HL-60 (cell line): ENCODE results near the gene NANP.
"Not testable (repeated sequence)": the region's sequence is repeated elsewhere in the genome, so short reads cannot be mapped to it uniquely, and the experiment has no call there.

ENCODE experiments used
- CTCF ChIP-seq: IDR thresholded peaks from one replicate; pipeline ENCODE4 v1.5.1; 2011; ENCODE audit warnings: low read length, control low read depth, inconsistent platforms; ENCODE audit not compliant: insufficient read depth
- GABPA ChIP-seq: IDR thresholded peaks from 2 replicates; pipeline ENCODE4 v1.6.1; 2012; ENCODE audit warnings: low read depth
- POLR2AphosphoS5 ChIP-seq: IDR thresholded peaks from 2 replicates; pipeline ENCODE4 v1.6.1; 2012; ENCODE audit warnings: low read depth
- SPI1 ChIP-seq: IDR thresholded peaks from 2 replicates; pipeline ENCODE4 v1.6.1; 2012; ENCODE audit warnings: low read depth, mild to moderate bottlenecking, borderline replicate concordance
- TF ChIP-seq, protein P1 (sequence below): IDR thresholded peaks from 2 replicates; pipeline ENCODE4 v1.6.1; 2012; ENCODE audit warnings: low read depth; ENCODE audit not compliant: insufficient replicate concordance

GRCh38 chr20:25583607-25584006, 40.2 kb downstream of the NANP start:
- not testable (repeated sequence) for TF ChIP-seq POLR2AphosphoS5, GABPA, CTCF, SPI1
- TF ChIP-seq, protein P1, sequence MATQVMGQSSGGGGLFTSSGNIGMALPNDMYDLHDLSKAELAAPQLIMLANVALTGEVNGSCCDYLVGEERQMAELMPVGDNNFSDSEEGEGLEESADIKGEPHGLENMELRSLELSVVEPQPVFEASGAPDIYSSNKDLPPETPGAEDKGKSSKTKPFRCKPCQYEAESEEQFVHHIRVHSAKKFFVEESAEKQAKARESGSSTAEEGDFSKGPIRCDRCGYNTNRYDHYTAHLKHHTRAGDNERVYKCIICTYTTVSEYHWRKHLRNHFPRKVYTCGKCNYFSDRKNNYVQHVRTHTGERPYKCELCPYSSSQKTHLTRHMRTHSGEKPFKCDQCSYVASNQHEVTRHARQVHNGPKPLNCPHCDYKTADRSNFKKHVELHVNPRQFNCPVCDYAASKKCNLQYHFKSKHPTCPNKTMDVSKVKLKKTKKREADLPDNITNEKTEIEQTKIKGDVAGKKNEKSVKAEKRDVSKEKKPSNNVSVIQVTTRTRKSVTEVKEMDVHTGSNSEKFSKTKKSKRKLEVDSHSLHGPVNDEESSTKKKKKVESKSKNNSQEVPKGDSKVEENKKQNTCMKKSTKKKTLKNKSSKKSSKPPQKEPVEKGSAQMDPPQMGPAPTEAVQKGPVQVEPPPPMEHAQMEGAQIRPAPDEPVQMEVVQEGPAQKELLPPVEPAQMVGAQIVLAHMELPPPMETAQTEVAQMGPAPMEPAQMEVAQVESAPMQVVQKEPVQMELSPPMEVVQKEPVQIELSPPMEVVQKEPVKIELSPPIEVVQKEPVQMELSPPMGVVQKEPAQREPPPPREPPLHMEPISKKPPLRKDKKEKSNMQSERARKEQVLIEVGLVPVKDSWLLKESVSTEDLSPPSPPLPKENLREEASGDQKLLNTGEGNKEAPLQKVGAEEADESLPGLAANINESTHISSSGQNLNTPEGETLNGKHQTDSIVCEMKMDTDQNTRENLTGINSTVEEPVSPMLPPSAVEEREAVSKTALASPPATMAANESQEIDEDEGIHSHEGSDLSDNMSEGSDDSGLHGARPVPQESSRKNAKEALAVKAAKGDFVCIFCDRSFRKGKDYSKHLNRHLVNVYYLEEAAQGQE = not testable (repeated sequence)
